ENCODE measurements around the gene PLVAP. TPM values are rescaled to one million over a fixed set of nuclear protein-coding genes. Genes with fewer than 3 reads are reported as not detected.

The PLVAP gene
- total RNA-seq, 1 donor from 2014 or later = 0.72 TPM

DNA sequence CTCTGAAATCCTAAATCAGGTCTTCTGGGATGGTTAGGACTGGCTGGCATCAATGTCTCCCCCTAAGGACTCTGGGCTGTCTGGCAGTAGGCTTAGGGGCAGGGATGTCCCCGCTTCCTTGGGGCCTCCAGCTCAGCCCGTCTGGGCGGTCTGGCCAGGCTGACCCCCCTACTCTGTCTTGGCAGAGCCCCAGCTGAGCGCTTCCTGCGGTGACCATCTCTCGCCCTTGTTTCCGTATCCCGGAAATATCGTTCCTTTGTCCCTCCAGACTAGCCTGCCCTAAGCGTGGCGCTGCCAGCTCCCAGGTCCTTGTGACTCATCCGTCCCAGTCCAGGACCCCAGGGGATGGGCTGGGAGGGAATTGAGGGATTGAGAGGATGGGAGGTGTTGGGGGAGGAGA is 28.4 kb downstream of the PLVAP start:
- H3K4me1 Mint-ChIP-seq (ENCODE audit: unreplicated experiment) = peaks cover 6% of the 10 kb centered on the region
- H3K4me3 Mint-ChIP-seq = no peak overlapping the region
- H3K27me3 Mint-ChIP-seq = peaks cover 21% of the 10 kb centered on the region
- DNase-seq (ENCODE audit: extremely low spot score, unreplicated experiment) = no peak
- no peaks in the 10 kb centered on the region for H3K9me3 Mint-ChIP-seq
- TF ChIP-seq, protein P1, sequence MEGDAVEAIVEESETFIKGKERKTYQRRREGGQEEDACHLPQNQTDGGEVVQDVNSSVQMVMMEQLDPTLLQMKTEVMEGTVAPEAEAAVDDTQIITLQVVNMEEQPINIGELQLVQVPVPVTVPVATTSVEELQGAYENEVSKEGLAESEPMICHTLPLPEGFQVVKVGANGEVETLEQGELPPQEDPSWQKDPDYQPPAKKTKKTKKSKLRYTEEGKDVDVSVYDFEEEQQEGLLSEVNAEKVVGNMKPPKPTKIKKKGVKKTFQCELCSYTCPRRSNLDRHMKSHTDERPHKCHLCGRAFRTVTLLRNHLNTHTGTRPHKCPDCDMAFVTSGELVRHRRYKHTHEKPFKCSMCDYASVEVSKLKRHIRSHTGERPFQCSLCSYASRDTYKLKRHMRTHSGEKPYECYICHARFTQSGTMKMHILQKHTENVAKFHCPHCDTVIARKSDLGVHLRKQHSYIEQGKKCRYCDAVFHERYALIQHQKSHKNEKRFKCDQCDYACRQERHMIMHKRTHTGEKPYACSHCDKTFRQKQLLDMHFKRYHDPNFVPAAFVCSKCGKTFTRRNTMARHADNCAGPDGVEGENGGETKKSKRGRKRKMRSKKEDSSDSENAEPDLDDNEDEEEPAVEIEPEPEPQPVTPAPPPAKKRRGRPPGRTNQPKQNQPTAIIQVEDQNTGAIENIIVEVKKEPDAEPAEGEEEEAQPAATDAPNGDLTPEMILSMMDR (conservative IDR thresholded peaks at IDR 0.05) = no peak
- H3K36me3 Mint-ChIP-seq = no peaks in the 10 kb centered on the region
- no peak overlapping the region for H3K27ac Mint-ChIP-seq

DNA sequence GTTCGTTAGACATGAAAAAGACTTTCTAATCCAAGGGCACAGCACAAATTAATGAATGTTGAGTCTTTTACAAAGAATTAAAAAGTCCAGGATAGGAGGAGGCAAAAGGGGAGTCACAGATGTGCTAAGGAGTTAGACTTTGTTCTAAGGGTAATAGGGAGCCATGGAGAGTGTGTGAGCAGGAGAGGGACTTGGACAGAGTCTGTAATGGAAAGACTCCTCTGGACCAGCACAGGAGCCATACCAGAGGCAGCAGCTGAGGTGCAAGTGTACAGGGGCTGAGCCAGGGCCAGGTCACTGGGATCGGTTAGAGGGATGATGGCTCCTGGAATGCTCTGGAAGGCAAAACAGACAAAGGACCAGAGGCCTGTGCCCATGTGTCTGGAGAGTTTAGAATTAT is 29.3 kb downstream of the PLVAP start:
- H3K27ac Mint-ChIP-seq = no peak overlapping the region
- peaks cover 6% of the 10 kb centered on the region for H3K4me1 Mint-ChIP-seq (ENCODE audit: unreplicated experiment)
- peaks cover 15% of the 10 kb centered on the region for H3K27me3 Mint-ChIP-seq
- no peaks in the 10 kb centered on the region for H3K9me3 Mint-ChIP-seq
- H3K36me3 Mint-ChIP-seq = no peaks in the 10 kb centered on the region
- no peak for DNase-seq (ENCODE audit: extremely low spot score, unreplicated experiment)
- no peak overlapping the region for H3K4me3 Mint-ChIP-seq
- TF ChIP-seq, protein P1 (conservative IDR thresholded peaks at IDR 0.05) = no peak

DNA sequence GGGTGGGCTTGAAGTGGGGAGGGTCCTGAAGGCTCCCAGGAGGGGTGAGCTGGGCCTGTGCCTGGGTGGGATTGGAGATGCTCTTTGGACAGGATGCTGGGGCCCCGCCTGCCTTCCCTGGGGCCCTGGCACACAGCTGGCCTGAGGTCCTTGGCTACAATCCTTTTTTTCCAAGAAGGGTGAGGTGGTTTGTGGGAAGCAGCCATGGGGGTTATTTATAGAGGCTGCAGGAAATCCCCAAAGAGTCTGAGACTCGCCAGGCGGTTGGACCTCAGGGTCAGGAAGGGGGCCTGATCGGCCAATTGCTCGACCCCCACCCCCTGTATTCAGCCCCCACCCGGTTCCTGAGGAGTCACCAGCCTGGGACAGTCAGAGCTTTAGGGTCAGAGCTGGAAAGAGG is 29.8 kb downstream of the PLVAP start:
- H3K9me3 Mint-ChIP-seq = no peaks in the 10 kb centered on the region
- H3K27ac Mint-ChIP-seq = no peak overlapping the region
- no peaks in the 10 kb centered on the region for H3K36me3 Mint-ChIP-seq

DNA sequence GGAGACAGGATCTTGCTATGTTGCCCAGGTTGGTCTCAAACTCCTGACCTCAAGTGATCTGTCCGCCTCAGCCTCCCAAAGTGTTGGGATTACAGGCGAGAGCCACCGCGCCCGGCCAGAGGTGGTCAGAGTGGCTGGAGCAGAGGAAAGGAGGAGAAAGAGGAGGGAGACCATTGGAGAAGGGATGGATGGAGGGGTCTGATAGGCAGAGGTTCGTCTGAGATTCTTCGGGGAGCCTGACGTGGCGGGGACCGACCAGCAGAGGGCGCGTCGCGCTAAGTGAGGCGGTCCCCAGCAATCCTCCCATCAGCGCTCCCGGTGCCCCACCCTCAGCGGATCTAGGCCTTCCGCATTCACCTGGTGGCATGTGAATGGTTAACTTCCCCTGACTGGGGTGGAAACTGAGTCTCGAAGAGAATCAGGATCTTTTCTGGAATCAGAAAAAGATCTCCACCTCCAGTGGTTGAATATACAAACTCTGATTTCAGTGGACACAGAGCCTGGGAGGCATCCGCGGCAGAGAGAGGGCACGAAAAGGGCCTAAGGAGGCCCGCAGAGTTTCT is 31.0 kb downstream of the PLVAP start:
- TF ChIP-seq, protein P1 (conservative IDR thresholded peaks at IDR 0.05) = peak; percentile 96
- Mint-ChIP-seq H3K36me3 (no peaks in the 10 kb centered on the region), H3K4me3 (no peak overlapping the region), H3K27me3 (peaks cover 11% of the 10 kb centered on the region), H3K4me1 (ENCODE audit: unreplicated experiment) (peaks cover 6% of the 10 kb centered on the region), H3K27ac (peak overlapping the region; percentile 73), H3K9me3 (no peaks in the 10 kb centered on the region)
- no peak for DNase-seq (ENCODE audit: extremely low spot score, unreplicated experiment)

More for the DNA sequence above, 29.8 kb downstream of the PLVAP start:
- Mint-ChIP-seq H3K4me1 (ENCODE audit: unreplicated experiment) (peaks cover 6% of the 10 kb centered on the region), H3K27me3 (peaks cover 15% of the 10 kb centered on the region), H3K4me3 (no peak overlapping the region)
- TF ChIP-seq, protein P1 (conservative IDR thresholded peaks at IDR 0.05) = no peak
- no peak for DNase-seq (ENCODE audit: extremely low spot score, unreplicated experiment)

DNA sequence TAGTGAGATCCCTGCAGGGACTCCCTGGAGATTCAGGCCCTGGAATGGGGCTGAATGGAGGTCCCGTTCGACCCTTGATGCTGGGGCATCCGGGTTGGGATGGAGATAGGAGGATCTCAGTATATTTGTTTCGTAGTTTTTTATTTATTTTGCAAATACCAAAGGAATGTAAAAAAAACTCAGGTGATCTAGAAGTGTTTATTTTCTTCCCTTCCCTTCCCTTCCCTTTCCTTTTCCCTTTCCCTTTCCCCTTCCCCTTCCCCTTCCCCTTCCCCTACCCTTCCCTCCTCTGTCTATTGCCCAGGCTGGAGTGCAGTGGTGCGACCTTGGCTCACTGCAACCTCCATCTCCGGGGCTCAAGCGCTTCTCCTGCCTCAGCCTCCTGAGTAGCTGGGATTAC is 35.3 kb downstream of the PLVAP start:
- no peak for DNase-seq (ENCODE audit: extremely low spot score, unreplicated experiment)
- H3K9me3 Mint-ChIP-seq = no peaks in the 10 kb centered on the region
- no peak overlapping the region for H3K27ac Mint-ChIP-seq
- no peaks in the 10 kb centered on the region for H3K36me3 Mint-ChIP-seq
- no peaks in the 10 kb centered on the region for H3K27me3 Mint-ChIP-seq
- TF ChIP-seq, protein P1 (conservative IDR thresholded peaks at IDR 0.05) = no peak
- no peak overlapping the region for H3K4me3 Mint-ChIP-seq
- peaks cover 10% of the 10 kb centered on the region for H3K4me1 Mint-ChIP-seq (ENCODE audit: unreplicated experiment)

DNA sequence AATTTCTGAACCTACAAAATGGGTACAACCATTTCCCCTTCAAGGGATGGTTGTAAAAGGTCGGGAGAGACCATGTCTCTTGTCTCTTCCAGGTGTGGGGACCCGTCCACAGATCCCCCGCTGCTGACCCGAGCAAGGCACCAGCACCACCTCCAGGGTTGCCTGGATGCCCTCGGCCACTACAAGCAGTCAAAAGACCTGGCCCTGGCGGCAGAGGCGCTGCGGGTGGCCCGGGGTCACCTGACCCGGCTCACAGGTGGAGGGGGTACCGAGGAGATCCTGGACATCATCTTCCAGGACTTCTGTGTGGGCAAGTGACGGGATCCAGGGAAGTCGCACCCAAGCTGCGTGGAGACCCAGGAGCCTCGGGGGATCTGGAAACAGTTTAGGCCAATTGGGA is 35.8 kb downstream of the PLVAP start:
- H3K4me1 Mint-ChIP-seq (ENCODE audit: unreplicated experiment) = peaks cover 10% of the 10 kb centered on the region
- DNase-seq (ENCODE audit: extremely low spot score, unreplicated experiment) = no peak
- TF ChIP-seq, protein P1 (conservative IDR thresholded peaks at IDR 0.05) = no peak
- no peaks in the 10 kb centered on the region for H3K27me3 Mint-ChIP-seq
- H3K4me3 Mint-ChIP-seq = no peak overlapping the region
- H3K9me3 Mint-ChIP-seq = no peaks in the 10 kb centered on the region
- H3K36me3 Mint-ChIP-seq = no peaks in the 10 kb centered on the region
- H3K27ac Mint-ChIP-seq = no peak overlapping the region
